AG04450 (cell line): ENCODE data around the gene ENOX1. TPM values are rescaled to one million over a fixed set of nuclear protein-coding genes. Genes with fewer than 3 reads are reported as not detected.

ENCODE experiments used
- CTCF ChIA-PET: fragments of 300-600, 350-600 bp; formaldehyde crosslinking; extraction: SDS; loops from one replicate; lab custom pipeline; 2022; ENCODE audit warnings: antibody characterized with exemption, inconsistent platforms; lab: Charles Lee
- POLR2A ChIA-PET: fragments of 350-600 bp; formaldehyde crosslinking; extraction: SDS; loops from one replicate; lab custom pipeline; 2021; ENCODE audit warnings: antibody characterized with exemption, inconsistent platforms; lab: Yijun Ruan, JAX
- DNase-seq: peaks from one replicate; pipeline ENCODE4 v3.0.0-alpha.2; 2011; ENCODE audit warnings: low read depth, low spot score
- H3K27ac ChIP-seq: one replicate; pipeline ENCODE4 v1.5.1; 2012; ENCODE audit warnings: low read depth, low read length, control low read depth
- H3K27me3 ChIP-seq: one replicate; pipeline ENCODE4 v1.6.0; 2012; ENCODE audit warnings: low read length; ENCODE audit not compliant: control insufficient read depth, insufficient read depth
- H3K4me3 ChIP-seq: 2 replicates; pipeline ENCODE4 v1.5.1; 2011; ENCODE audit warnings: mild to moderate bottlenecking, low read depth, low read length, control low read depth
- H3K9me3 ChIP-seq: 2 replicates; pipeline ENCODE4 v1.5.1; 2012; ENCODE audit warnings: low read length; ENCODE audit not compliant: control insufficient read depth, insufficient read depth
- polyA plus RNA-seq: library from polyadenylated mRNA; depleted of rRNA; stranded (reverse); fragments of >200 nt; gene quantifications from 2 replicates; pipeline ENCODE4 v1.2.3, GENCODE V29; 2011
- TF ChIP-seq, protein P1 (sequence below): IDR thresholded peaks from 2 replicates; pipeline ENCODE4 v1.5.1; 2011; ENCODE audit warnings: low read depth, low read length, control low read depth, inconsistent platforms

Gene ENOX1
- polyA plus RNA-seq, 1 experiment = 3.9 TPM

DNA sequence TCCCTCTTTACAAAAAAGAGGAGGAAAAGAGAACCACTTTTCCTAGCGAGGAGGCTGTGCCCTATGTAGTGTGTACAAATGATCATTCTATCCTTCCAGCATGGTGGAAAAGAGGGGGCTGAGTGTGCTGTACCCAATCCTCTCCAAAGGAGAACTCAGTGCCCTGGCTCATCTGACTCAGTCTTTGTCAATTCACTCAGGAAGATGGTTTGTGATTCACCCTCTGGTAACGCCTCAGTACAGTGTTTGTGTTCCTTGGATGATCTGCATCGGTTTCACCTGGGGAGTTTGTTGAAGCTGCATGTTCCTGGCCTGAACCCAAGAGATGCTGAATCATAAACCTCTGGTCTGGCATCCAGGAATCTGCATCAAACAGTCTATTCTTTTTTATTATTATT lies 18.3 kb upstream of the ENOX1 start:
- no peaks in the 10 kb centered on the region for H3K9me3 ChIP-seq
- POLR2A ChIA-PET = interaction anchor here (0.7 kb wide), 1 partner anchor 10 kb away, joined by 5 read pairs; no protein-coding TSS in a partner anchor
- DNase-seq = peak; percentile 54
- H3K27ac ChIP-seq = peak overlapping the region; percentile 83
- no peaks in the 10 kb centered on the region for H3K27me3 ChIP-seq
- peak overlapping the region; percentile 43 for H3K4me3 ChIP-seq
- TF ChIP-seq, protein P1, sequence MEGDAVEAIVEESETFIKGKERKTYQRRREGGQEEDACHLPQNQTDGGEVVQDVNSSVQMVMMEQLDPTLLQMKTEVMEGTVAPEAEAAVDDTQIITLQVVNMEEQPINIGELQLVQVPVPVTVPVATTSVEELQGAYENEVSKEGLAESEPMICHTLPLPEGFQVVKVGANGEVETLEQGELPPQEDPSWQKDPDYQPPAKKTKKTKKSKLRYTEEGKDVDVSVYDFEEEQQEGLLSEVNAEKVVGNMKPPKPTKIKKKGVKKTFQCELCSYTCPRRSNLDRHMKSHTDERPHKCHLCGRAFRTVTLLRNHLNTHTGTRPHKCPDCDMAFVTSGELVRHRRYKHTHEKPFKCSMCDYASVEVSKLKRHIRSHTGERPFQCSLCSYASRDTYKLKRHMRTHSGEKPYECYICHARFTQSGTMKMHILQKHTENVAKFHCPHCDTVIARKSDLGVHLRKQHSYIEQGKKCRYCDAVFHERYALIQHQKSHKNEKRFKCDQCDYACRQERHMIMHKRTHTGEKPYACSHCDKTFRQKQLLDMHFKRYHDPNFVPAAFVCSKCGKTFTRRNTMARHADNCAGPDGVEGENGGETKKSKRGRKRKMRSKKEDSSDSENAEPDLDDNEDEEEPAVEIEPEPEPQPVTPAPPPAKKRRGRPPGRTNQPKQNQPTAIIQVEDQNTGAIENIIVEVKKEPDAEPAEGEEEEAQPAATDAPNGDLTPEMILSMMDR = no peak
- CTCF ChIA-PET = interaction anchor here (0.6 to 3.2 kb wide), 26 partner anchors 9 to 1210 kb away, joined by 3 to 62 read pairs (median 4); no protein-coding TSS in a partner anchor

DNA sequence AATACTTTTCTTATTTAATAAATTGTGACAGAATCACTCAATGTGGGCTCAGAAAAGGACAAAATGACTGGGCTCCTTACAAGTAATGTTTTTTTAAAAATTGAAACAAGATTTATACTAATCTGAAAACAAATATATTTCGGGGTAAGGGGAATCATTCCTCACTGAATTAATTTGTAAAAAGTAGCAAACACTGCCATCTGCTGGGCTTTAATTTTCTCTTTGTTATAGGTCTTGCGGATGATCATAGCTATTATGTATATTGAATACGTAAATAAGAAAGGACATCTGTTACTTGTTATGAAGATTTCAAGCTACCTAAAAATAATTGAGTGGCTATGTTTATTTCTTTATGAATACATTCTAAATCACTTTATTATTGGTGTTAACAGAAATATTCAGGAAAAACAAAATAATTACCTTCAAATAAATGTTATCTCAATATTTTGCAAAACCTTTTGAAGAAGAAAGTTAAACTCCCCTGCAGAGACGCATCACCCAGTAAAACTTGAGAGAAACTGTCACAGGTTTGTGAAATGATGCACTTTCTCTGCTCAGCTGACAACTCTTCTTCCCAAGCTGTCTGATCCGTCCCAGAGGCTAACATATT lies 17.8 kb upstream of the ENOX1 start:
- CTCF ChIA-PET = interaction anchor here (0.6 to 3.2 kb wide), 26 partner anchors 8 to 1209 kb away, joined by 3 to 62 read pairs (median 4); no protein-coding TSS in a partner anchor
- DNase-seq = peak; percentile 44
- H3K4me3 ChIP-seq = peak overlapping the region; percentile 43
- no peaks in the 10 kb centered on the region for H3K9me3 ChIP-seq
- TF ChIP-seq, protein P1 = peak; percentile 52
- no peaks in the 10 kb centered on the region for H3K27me3 ChIP-seq
- peak overlapping the region; percentile 83 for H3K27ac ChIP-seq
- POLR2A ChIA-PET = no interaction called here

DNA sequence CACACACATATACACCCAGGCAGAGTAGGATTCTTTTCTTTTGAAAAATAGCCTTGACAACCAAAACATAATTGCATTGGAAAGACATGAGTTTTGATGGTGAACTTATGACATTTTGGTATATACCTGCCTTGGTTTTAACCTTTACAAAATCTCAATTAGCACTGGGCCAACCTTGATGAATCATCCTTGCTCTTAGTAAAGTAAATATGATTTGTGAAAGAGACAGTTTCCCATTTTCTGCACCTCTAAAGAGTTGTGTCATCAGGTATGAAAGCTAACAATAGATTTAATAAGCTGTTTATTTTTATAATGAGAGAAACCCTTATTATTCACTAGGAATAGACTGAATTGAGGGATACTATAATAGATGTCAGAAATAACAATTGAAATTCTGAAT lies 15.7 kb upstream of the ENOX1 start:
- no peak for DNase-seq
- ChIA-PET CTCF (interaction anchor here (3.2 kb wide), 1 partner anchor 717 kb away, joined by 62 read pairs; no protein-coding TSS in a partner anchor), POLR2A (no interaction called here)
- TF ChIP-seq, protein P1 = no peak
- Histone ChIP-seq H3K27ac (no peak overlapping the region), H3K4me3 (no peak overlapping the region), H3K9me3 (no peaks in the 10 kb centered on the region), H3K27me3 (no peaks in the 10 kb centered on the region)

DNA sequence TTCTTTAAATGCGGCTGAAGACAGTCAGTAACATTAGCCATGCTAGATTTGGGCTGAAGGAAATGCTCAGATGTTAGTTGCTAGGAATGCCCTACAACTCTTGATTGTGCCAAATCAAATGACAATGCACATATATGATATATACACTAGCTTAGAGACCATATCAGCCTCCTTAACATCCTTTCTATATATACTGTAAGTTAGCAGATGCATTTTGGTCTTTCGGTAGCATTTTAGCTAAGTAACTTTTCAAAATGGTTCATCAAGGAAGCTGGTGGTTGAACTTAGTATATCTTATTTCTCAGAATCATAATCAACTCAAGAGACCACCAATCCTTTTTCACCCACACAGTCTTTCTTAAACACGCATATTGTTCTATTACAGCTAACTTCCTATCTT lies 14.1 kb upstream of the ENOX1 start:
- CTCF ChIA-PET = interaction anchor here (1.0 to 1.4 kb wide), 2 partner anchors 498 to 1206 kb away, joined by 3 to 6 read pairs; no protein-coding TSS in a partner anchor
- DNase-seq = no peak
- Histone ChIP-seq H3K27ac (no peak overlapping the region), H3K4me3 (no peak overlapping the region), H3K9me3 (no peaks in the 10 kb centered on the region), H3K27me3 (no peaks in the 10 kb centered on the region)
- POLR2A ChIA-PET = no interaction called here
- TF ChIP-seq, protein P1 = no peak

DNA sequence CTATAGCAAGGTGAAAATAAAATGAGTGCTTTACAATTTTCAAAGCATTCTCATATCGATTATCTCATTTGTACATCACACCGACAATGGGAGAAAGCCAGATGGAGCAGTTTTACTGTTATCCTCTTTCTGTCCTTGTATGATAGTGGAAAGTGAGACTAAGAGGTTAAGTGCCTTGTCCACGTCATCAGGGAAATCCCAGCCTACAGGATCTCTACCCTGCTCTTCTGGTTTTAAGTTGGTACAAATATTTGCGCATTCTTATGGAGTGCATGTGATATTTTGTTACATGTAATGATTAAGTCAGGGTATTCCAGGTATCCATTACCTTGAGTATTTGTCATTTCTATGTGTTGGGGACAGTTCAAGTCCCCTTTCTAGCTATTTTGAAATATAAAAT lies 12.4 kb upstream of the ENOX1 start:
- Histone ChIP-seq H3K4me3 (no peak overlapping the region), H3K27me3 (no peaks in the 10 kb centered on the region), H3K9me3 (no peaks in the 10 kb centered on the region), H3K27ac (no peak overlapping the region)
- ChIA-PET POLR2A (no interaction called here), CTCF (no interaction called here)
- no peak for DNase-seq
- TF ChIP-seq, protein P1 = no peak
